GM15510 (cell line): Measurements from ENCODE around the gene LPCAT2.

Experiments
- POLR2A ChIP-seq: IDR thresholded peaks from 3 replicates; pipeline ENCODE4 v1.6.1; 2011; ENCODE audit warnings: borderline replicate concordance; ENCODE audit not compliant: insufficient read length; ENCODE audit errors: extremely low read depth

LPCAT2 gene

GRCh38 chr16:55477736-55478135 lies 31.1 kb upstream of the LPCAT2 start:
- TF ChIP-seq POLR2A = no peak

- TF ChIP-seq POLR2A = no peak
Observed at GRCh38 chr16:55478827-55479429, 29.9 kb upstream of the LPCAT2 start, which contains the start of gene MMP2. Gene MMP2, plus strand, starts transcription at chr16:55479198. Its CDS starts 282 bp downstream, at chr16:55479480.

GRCh38 chr16:55479430-55480140 lies 29.3 kb upstream of the LPCAT2 start:
- no peak for TF ChIP-seq POLR2A

- TF ChIP-seq POLR2A = no peak
Observed at GRCh38 chr16:55480228-55480655, 28.6 kb upstream of the LPCAT2 start.

GRCh38 chr16:55481023-55481422 lies 27.8 kb upstream of the LPCAT2 start:
- TF ChIP-seq POLR2A = no peak

GRCh38 chr16:55482056-55482455 lies 26.8 kb upstream of the LPCAT2 start:
- no peak for TF ChIP-seq POLR2A

- TF ChIP-seq POLR2A = no peak
Observed at GRCh38 chr16:55487048-55487803, 21.6 kb upstream of the LPCAT2 start.

- no peak for TF ChIP-seq POLR2A
Observed at GRCh38 chr16:55488306-55488705, 20.6 kb upstream of the LPCAT2 start.

- TF ChIP-seq POLR2A = no peak
Observed at GRCh38 chr16:55489119-55489955, 19.5 kb upstream of the LPCAT2 start.

- no peak for TF ChIP-seq POLR2A
Observed at GRCh38 chr16:55489956-55490265, 19.0 kb upstream of the LPCAT2 start.

- no peak for TF ChIP-seq POLR2A
Observed at GRCh38 chr16:55490301-55490700, 18.6 kb upstream of the LPCAT2 start.

- no peak for TF ChIP-seq POLR2A
Observed at GRCh38 chr16:55491691-55492090, 17.2 kb upstream of the LPCAT2 start.

GRCh38 chr16:55492756-55493380 lies 16.0 kb upstream of the LPCAT2 start:
- no peak for TF ChIP-seq POLR2A

- TF ChIP-seq POLR2A = no peak
Observed at GRCh38 chr16:55494994-55495421, 13.9 kb upstream of the LPCAT2 start.
